AG04450 (cell line): ENCODE results near the gene CD109. TPM values are rescaled to one million over a fixed set of nuclear protein-coding genes. Genes with fewer than 3 reads are reported as not detected.

Source experiments
- CTCF ChIA-PET: fragments of 300-600, 350-600 bp; formaldehyde crosslinking; extraction: SDS; loops from one replicate; lab custom pipeline; 2022; ENCODE audit warnings: antibody characterized with exemption, inconsistent platforms; lab: Charles Lee
- POLR2A ChIA-PET: fragments of 350-600 bp; formaldehyde crosslinking; extraction: SDS; loops from one replicate; lab custom pipeline; 2021; ENCODE audit warnings: antibody characterized with exemption, inconsistent platforms; lab: Yijun Ruan, JAX
- DNase-seq: peaks from one replicate; pipeline ENCODE4 v3.0.0-alpha.2; 2011; ENCODE audit warnings: low read depth, low spot score
- H3K27ac ChIP-seq: one replicate; pipeline ENCODE4 v1.5.1; 2012; ENCODE audit warnings: low read depth, low read length, control low read depth
- H3K27me3 ChIP-seq: one replicate; pipeline ENCODE4 v1.6.0; 2012; ENCODE audit warnings: low read length; ENCODE audit not compliant: control insufficient read depth, insufficient read depth
- H3K4me3 ChIP-seq: 2 replicates; pipeline ENCODE4 v1.5.1; 2011; ENCODE audit warnings: mild to moderate bottlenecking, low read depth, low read length, control low read depth
- H3K9me3 ChIP-seq: 2 replicates; pipeline ENCODE4 v1.5.1; 2012; ENCODE audit warnings: low read length; ENCODE audit not compliant: control insufficient read depth, insufficient read depth
- CTCF ChIP-seq: IDR thresholded peaks from 2 replicates; pipeline ENCODE4 v1.5.1; 2011; ENCODE audit warnings: low read depth, low read length, control low read depth, inconsistent platforms
- polyA plus RNA-seq: library from polyadenylated mRNA; depleted of rRNA; stranded (reverse); fragments of >200 nt; gene quantifications from 2 replicates; pipeline ENCODE4 v1.2.3, GENCODE V29; 2011

CD109 gene
- polyA plus RNA-seq, 1 experiment, result 46.1 TPM

- Histone ChIP-seq H3K27ac (no peak overlapping the region), H3K4me3 (no peak overlapping the region), H3K27me3 (no peaks in the 10 kb centered on the region), H3K9me3 (no peaks in the 10 kb centered on the region; the same call in 1 of the 2 replicates)
- TF ChIP-seq CTCF, result no peak
- CTCF ChIA-PET, result interaction anchor here (1.3 kb wide), 1 partner anchor 69 kb away, joined by 3 read pairs; no protein-coding TSS in a partner anchor
- POLR2A ChIA-PET, result no interaction called here
- DNase-seq, result no peak
Observed at GRCh38 chr6:73664701-73665100, 31.3 kb upstream of the CD109 start.

- ChIA-PET POLR2A (no interaction called here), CTCF (interaction anchor here (1.1 to 1.3 kb wide), 3 partner anchors 10 to 68 kb away, joined by 3 to 4 read pairs (median 3); no protein-coding TSS in a partner anchor)
Observed at GRCh38 chr6:73665686-73666319, 30.2 kb upstream of the CD109 start.

GRCh38 chr6:73666393-73666792 is 29.6 kb upstream of the CD109 start:
- Histone ChIP-seq H3K27me3 (no peaks in the 10 kb centered on the region), H3K4me3 (no peak overlapping the region), H3K9me3 (no peaks in the 10 kb centered on the region), H3K27ac (no peak overlapping the region)
- POLR2A ChIA-PET, result no interaction called here
- no peak for DNase-seq
- CTCF ChIA-PET, result interaction anchor here (0.9 to 1.3 kb wide), 3 partner anchors 9 to 67 kb away, joined by 3 to 4 read pairs (median 3); no protein-coding TSS in a partner anchor
- TF ChIP-seq CTCF, result no peak

More at GRCh38 chr6:73665686-73666319, 30.2 kb upstream of the CD109 start:
- Histone ChIP-seq H3K27ac (no peak overlapping the region), H3K4me3 (no peak overlapping the region), H3K9me3 (no peaks in the 10 kb centered on the region; the same call in 1 of the 2 replicates), H3K27me3 (no peaks in the 10 kb centered on the region)
- TF ChIP-seq CTCF, result no peak
- no peak for DNase-seq

GRCh38 chr6:73667798-73668197 is 28.2 kb upstream of the CD109 start:
- no peak for DNase-seq
- no peak for TF ChIP-seq CTCF
- ChIA-PET CTCF (no interaction called here), POLR2A (no interaction called here)
- H3K27ac ChIP-seq, result no peak overlapping the region
- no peaks in the 10 kb centered on the region for H3K9me3 ChIP-seq
- H3K27me3 ChIP-seq, result no peaks in the 10 kb centered on the region
- H3K4me3 ChIP-seq, result no peak overlapping the region

GRCh38 chr6:73669005-73669404 is 27.0 kb upstream of the CD109 start:
- Histone ChIP-seq H3K27me3 (no peaks in the 10 kb centered on the region), H3K4me3 (no peak overlapping the region), H3K27ac (no peak overlapping the region), H3K9me3 (no peaks in the 10 kb centered on the region)
- no peak for DNase-seq
- ChIA-PET POLR2A (no interaction called here), CTCF (no interaction called here)
- TF ChIP-seq CTCF, result no peak
